Fibroblast of skin of left biceps (primary cell): Measurements from ENCODE around the gene COBL.

Experiments
- DNase-seq, 2 experiments: peaks; one replicate each; pipeline ENCODE4 v3.0.0-alpha.2; 2013; ENCODE audit warnings: low read depth in 2 of 2

Gene COBL

DNA sequence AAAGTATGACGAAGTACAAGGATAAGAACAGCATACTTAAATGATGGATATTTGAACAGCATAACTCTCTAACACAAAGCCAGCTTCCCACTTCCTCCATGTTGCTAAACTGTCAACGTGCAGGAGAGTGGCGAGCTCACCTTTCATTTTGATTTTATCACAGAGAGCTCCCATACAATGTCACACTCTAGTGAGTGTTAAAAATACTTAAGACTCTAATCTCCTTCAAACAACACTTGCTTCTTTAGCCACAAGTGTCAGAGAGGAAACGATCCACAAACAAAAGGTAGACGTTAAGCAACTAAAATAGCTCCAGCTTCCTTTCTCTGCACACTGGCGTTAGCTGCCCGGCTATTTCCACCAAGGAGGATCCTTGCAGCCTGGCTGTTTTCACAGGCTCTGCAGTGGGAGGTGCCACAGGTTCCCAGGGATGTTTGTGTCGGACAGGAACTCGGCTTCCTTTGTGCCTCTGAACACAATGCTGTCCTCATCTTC is 194.6 kb downstream of the COBL start:
- no peak for DNase-seq

DNA sequence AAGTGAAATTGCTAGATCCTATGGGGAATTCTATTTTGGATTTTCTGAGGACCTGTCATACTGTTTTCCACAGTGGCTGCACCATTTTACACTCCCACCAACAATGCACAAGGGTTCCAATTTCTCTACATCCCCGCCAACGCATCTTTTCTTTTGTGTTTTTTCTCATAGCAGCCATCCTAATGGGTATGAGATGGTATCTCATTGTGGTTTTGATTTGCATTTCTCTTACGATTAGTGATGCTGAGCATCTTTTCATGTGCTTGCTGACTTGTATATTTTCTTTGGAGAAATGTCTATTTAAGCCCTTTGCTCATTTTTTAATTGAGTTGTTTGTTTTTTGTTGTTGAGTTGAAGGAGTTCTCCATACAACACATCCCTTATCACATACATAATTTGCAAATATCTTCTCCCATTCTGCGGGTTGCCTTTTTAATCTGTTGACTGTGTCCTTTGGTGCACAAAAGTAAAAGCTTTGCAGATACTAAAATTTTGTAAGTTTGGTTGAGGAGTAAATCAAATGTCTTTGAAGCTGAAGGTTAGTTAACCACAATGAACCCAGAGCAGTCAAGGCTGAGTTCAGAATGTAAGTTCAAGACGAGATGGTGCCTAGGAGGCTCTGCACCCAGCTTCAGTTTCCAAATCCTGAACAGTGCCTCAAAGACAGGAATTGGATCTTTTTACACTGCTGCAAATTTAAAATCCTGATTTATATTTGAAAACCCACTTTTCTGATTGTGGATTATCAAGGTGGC is 195.4 kb downstream of the COBL start:
- DNase-seq = no peak

DNA sequence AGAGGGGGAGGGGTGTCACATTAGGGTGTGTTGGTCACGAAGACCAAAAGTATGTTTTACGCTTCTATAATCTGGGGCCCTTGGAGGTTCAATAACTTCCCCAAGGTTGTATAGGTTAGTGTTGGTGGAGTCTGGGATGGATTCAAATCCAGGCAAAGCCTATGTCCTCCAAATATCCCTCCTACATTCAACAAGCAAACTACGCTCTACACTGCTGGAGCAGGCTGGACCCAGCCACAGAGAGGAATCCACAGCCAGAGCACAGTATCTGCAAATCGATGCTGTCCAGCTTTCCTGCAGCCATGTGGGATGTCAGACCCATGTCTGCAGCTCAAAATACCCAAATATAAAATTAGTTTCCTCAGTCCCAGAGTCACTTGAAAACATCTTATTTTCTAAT is 198.0 kb downstream of the COBL start:
- DNase-seq = no peak

- no peak for DNase-seq
These were observed 202.1 kb downstream of the COBL start for GRCh38 chr7:51114501-51114900.

GRCh38 chr7:51113962-51114361 is 202.6 kb downstream of the COBL start:
- no peak for DNase-seq

DNA sequence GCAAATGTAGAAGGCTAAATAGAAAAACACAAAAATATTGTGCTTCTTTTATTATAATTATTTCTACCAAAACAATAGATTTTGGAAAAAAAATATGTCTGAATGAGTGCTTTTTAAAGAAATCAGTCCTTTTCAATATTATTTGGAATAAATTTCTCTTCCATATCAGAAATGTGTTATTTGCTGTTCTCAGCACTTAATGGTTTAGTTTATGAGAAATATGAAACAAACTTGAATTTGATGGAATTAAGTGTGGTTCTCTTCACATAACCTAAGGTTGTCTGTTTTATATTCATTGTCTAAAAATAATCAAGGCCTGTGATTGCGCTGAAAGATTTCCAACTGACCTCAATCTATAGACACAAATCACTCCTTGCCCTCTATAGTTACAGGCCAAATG is 203.0 kb downstream of the COBL start:
- no peak for DNase-seq

GRCh38 chr7:51111241-51111940 is 205.2 kb downstream of the COBL start:
- no peak for DNase-seq

DNA sequence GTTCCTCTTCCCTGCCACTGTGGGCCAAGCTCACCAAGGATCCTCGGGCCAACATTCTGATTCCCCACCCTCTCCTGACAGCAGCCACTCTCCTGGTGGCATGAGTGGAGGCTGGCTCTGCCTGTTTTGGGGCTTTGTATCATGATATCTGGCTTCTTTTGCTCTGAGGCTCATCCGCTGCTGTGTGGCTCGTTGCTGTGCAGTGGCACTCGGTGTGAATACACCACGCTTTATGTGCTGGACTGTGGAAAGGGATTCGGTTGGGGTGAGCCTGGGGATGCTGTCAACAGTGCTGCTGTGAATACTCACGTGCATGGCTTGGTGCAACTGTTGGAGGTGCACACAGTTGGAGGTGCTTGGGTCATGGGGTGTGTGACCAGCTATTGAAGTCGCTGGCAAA is 208.5 kb downstream of the COBL start:
- no peak for DNase-seq

DNA sequence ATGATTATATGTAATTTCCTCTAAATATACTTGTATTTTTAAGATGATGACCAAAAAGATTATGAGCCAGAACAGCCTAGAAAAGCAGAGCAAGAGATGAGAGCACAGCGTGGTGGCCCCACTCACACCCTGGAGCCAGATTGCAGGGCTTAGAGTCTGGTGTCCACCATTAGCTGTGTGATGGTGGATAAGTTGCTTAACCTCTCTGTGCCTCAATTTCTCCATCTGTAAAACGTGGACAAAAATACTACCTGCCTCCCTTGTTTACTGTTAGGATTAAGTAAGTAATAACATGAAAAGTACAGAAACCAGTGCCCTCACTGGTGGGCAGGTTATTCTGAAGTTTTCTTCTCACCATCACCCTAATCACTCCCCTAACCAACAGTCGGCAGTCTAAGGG is 212.3 kb downstream of the COBL start:
- no peak for DNase-seq

DNA sequence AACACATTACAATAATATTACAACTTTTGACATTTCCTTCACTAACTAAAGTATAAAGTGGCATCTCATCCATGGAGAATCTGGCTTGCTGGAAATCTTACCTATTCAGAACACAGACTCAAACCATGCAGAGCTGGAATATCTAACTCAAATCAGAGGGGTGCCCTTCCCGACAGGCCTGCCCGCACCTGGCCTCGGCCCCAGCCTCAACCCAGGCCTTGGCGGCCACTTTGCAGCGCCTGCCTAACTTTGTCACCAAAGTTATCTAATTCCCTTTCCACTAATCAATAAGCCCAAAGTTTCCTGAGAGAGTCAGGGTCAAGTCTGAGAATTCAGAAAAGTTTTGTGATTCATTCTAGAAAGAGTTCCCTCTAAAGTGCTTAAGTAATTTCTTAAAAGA is 212.9 kb downstream of the COBL start:
- DNase-seq = no peak

GRCh38 chr7:51102828-51103227 is 213.8 kb downstream of the COBL start:
- DNase-seq = no peak

GRCh38 chr7:51101111-51101757 is 215.4 kb downstream of the COBL start:
- no peak for DNase-seq

GRCh38 chr7:51090411-51090810 is 226.2 kb downstream of the COBL start:
- DNase-seq = no peak

DNA sequence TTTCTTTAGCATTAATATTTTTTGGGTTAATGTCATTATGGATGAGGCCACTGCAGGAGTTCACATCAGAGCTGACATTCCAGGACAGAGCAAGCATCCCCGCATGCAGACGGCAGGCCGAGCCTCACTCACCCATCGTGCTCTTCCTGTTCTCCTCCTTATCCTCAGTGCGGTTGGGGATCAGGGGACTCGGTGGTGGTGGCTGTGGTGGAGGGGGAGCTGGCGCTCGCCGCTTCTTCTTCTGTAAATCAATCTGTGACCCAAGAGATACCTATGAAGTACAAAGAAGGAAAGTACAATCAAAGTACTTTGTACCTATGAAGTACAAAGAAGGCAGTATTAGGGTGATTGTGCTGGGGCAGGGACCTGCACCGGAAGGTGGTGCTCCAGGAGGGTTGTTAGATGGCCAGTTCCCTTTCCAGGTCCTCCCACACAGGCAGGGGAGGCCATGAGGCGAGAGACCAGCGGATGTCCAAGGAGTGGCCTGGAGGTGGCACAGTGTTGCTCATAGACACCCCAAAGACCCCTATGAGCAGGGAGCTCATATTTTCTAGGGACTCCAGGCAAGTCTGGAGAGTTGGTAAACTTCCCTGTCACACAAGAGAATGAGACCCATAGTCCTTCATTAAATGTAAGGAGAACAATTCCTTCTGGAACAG is 231.4 kb downstream of the COBL start:
- DNase-seq = no peak

- no peak for DNase-seq
These were observed 232.5 kb downstream of the COBL start for GRCh38 chr7:51084121-51084520.

- no peak for DNase-seq
These were observed 233.6 kb downstream of the COBL start for GRCh38 chr7:51082940-51083533.

GRCh38 chr7:51082096-51082840 is 234.3 kb downstream of the COBL start:
- DNase-seq = no peak

GRCh38 chr7:51081270-51081890 is 235.2 kb downstream of the COBL start:
- no peak for DNase-seq

DNA sequence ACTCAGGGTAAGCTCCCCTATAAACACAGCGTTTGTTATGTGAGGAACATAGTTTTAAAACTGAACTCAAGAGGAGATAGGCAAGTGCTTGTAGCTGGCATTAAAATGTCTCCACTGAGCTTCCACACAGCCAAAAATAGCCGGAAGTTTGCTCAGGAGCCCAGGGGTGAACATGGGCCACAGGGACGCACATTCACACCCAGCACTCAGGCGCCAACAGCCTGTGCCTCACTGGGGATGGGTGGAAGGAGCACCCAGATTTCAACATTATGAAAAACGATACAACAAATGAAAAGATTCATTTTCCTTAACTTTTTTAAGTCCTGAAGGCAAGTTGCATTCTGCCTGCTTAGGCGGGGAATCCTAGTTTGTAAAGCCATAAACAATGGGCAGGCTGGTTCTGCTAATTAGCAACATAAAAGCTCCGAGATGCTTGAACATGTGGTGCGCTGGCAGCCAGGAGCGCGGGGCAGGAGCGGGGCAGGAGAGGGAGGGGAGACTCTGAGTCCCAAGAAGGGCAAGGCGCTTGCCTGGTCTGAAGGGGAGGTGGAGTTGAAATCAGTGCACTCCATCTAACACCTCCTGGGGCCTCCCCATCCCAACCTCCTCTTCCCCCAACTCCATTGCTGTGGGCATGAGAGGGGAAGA is 235.9 kb downstream of the COBL start:
- DNase-seq = no peak

DNA sequence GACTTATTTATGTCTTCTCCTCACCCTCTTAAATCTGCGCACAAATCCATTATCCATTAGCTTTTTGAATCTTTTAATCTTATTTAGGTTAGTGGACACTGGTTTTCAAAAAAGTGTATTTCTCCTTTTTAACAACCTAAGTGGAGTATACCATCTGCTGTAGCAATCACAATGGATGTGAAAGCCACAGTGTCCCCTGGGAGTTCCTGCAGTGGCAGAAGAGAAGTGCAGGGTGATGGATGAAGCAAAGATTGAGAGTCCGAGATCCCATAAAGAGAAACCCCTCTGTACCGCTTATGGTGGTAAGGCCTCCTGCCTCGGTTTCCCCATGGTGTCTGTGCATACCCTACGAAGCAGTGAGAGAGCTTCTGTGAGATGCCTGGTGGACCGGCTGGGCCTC is 236.4 kb downstream of the COBL start:
- DNase-seq = no peak
